WTC11 (cell line): ENCODE measurements around the gene YIF1B. TPM values are rescaled to one million over a fixed set of nuclear protein-coding genes. Genes with fewer than 3 reads are reported as not detected.

Source experiments
- ATAC-seq: fragments of 200-7000 bp; cut with Tn5 transposase; 2 replicates; pipeline ENCODE4 v1.10.0; 2021; ENCODE audit warnings: mild to moderate bottlenecking, moderate library complexity
- CTCF ChIA-PET: fragments of 300-600 bp; sonication (Branson Sonifier 250); formaldehyde crosslinking; loops from one replicate; lab custom pipeline; 2021; ENCODE audit warnings: antibody characterized with exemption; lab: Charles Lee
- POLR2A ChIA-PET: fragments of 350-600 bp; sonication (Branson Sonifier 250); formaldehyde crosslinking; loops from one replicate; lab custom pipeline; 2021; ENCODE audit warnings: antibody characterized with exemption; lab: Charles Lee
- DNase-seq: peaks from one replicate; pipeline ENCODE4 v3.0.0; 2021; ENCODE audit warnings: low spot score
- H3K27ac Mint-ChIP-seq: 2 replicates; pipeline ENCODE4 v1.8.0; 2021; ENCODE audit warnings: mixed read lengths
- H3K27me3 Mint-ChIP-seq: 2 replicates; pipeline ENCODE4 v1.8.0; 2021; ENCODE audit warnings: low read depth, mild to moderate bottlenecking, moderate library complexity, mixed read lengths
- H3K36me3 Mint-ChIP-seq: 2 replicates; pipeline ENCODE4 v1.8.0; 2021; ENCODE audit warnings: mixed read lengths
- H3K4me1 Mint-ChIP-seq: 2 replicates; pipeline ENCODE4 v1.8.0; 2022; ENCODE audit warnings: mixed read lengths
- H3K4me3 Mint-ChIP-seq: 2 replicates; pipeline ENCODE4 v1.8.0; 2021; ENCODE audit warnings: mild to moderate bottlenecking, moderate library complexity, mixed read lengths
- H3K9me3 Mint-ChIP-seq: 2 replicates; pipeline ENCODE4 v1.8.0; 2021; ENCODE audit warnings: mixed read lengths
- ETV6 ChIP-seq: sonication (generic); formaldehyde crosslinking; IDR thresholded peaks from 2 replicates; pipeline ENCODE4 v1.8.1; 2022; ENCODE audit warnings: mild to moderate bottlenecking, missing genetic modification reagents
- SMAD4 ChIP-seq: sonication (generic); formaldehyde crosslinking; IDR thresholded peaks from 2 replicates; pipeline ENCODE4 v1.8.0; 2022; ENCODE audit warnings: mild to moderate bottlenecking, missing genetic modification reagents
- SOX15 ChIP-seq: fragments of 250-450 bp; sonication (Bioruptor Pico); IDR thresholded peaks from 2 replicates; pipeline ENCODE4 v1.9.0; 2021; ENCODE audit warnings: mild to moderate bottlenecking
- TEAD4 ChIP-seq: sonication (generic); formaldehyde crosslinking; IDR thresholded peaks from 2 replicates; pipeline ENCODE4 v1.8.0; 2022; ENCODE audit warnings: mild to moderate bottlenecking, missing genetic modification reagents
- ZNF423 ChIP-seq: fragments of 250-450 bp; sonication (Bioruptor Pico); IDR thresholded peaks from 2 replicates; pipeline ENCODE4 v2.1.2; 2022; ENCODE audit warnings: mild to moderate bottlenecking, moderate library complexity
- total RNA-seq: library from RNA; stranded (reverse); gene quantifications from 3 replicates; pipeline ENCODE4 v1.2.3, GENCODE V29; 2021
- TF ChIP-seq, protein P1 (sequence below): sonication (generic); formaldehyde crosslinking; IDR thresholded peaks from 2 replicates; pipeline ENCODE4 v1.8.1; 2023; ENCODE audit warnings: mild to moderate bottlenecking, missing genetic modification reagents, borderline replicate concordance
- TF ChIP-seq, protein P2 (sequence below): sonication (generic); formaldehyde crosslinking; IDR thresholded peaks from 2 replicates; pipeline ENCODE4 v1.8.1; 2023; ENCODE audit warnings: mild to moderate bottlenecking, missing genetic modification reagents
- TF ChIP-seq, protein P3 (sequence below): sonication (generic); formaldehyde crosslinking; IDR thresholded peaks from 2 replicates; pipeline ENCODE4 v1.8.1; 2023; ENCODE audit warnings: mild to moderate bottlenecking, missing genetic modification reagents
- TF ChIP-seq, protein P4 (sequence below): sonication (generic); formaldehyde crosslinking; conservative IDR thresholded peaks from 2 replicates; pipeline ENCODE4 v1.8.1; 2022; ENCODE audit warnings: mild to moderate bottlenecking, missing genetic modification reagents
- TF ChIP-seq, protein P5 (sequence below): sonication (generic); formaldehyde crosslinking; IDR thresholded peaks from 2 replicates; pipeline ENCODE4 v1.8.0; 2023; ENCODE audit warnings: missing genetic modification reagents
- TF ChIP-seq, protein P6 (sequence below): sonication (generic); formaldehyde crosslinking; IDR thresholded peaks from 2 replicates; pipeline ENCODE4 v1.8.0; 2023; ENCODE audit warnings: missing genetic modification reagents, mild to moderate bottlenecking, borderline replicate concordance

YIF1B gene
- total RNA-seq, 1 experiment from 2014 or later = 83.3 TPM

DNA sequence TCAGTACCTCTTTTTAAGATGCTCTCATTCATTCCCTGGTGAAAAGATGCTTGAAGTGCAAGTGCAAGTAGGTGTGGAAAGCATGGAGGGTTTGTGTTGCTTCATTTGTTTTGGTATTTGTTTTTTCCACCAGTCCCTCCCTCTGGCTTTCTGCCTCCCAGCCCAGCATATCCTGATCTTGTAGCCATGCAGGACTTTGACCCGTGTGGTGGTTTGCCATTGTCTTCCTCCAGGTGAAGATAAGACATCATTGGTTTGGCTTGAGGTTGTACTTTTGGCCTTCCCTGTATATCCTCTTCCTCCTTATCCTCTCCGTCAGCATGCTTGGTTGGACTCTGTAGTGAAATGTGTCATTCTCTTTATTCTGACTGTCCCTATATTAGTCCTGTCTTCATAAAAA is 42.2 kb downstream of the YIF1B start (continued):
- TF ChIP-seq, protein P1, sequence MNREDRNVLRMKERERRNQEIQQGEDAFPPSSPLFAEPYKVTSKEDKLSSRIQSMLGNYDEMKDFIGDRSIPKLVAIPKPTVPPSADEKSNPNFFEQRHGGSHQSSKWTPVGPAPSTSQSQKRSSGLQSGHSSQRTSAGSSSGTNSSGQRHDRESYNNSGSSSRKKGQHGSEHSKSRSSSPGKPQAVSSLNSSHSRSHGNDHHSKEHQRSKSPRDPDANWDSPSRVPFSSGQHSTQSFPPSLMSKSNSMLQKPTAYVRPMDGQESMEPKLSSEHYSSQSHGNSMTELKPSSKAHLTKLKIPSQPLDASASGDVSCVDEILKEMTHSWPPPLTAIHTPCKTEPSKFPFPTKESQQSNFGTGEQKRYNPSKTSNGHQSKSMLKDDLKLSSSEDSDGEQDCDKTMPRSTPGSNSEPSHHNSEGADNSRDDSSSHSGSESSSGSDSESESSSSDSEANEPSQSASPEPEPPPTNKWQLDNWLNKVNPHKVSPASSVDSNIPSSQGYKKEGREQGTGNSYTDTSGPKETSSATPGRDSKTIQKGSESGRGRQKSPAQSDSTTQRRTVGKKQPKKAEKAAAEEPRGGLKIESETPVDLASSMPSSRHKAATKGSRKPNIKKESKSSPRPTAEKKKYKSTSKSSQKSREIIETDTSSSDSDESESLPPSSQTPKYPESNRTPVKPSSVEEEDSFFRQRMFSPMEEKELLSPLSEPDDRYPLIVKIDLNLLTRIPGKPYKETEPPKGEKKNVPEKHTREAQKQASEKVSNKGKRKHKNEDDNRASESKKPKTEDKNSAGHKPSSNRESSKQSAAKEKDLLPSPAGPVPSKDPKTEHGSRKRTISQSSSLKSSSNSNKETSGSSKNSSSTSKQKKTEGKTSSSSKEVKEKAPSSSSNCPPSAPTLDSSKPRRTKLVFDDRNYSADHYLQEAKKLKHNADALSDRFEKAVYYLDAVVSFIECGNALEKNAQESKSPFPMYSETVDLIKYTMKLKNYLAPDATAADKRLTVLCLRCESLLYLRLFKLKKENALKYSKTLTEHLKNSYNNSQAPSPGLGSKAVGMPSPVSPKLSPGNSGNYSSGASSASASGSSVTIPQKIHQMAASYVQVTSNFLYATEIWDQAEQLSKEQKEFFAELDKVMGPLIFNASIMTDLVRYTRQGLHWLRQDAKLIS (CRISPR knock-in tag) = no peak
- TF ChIP-seq, protein P2, sequence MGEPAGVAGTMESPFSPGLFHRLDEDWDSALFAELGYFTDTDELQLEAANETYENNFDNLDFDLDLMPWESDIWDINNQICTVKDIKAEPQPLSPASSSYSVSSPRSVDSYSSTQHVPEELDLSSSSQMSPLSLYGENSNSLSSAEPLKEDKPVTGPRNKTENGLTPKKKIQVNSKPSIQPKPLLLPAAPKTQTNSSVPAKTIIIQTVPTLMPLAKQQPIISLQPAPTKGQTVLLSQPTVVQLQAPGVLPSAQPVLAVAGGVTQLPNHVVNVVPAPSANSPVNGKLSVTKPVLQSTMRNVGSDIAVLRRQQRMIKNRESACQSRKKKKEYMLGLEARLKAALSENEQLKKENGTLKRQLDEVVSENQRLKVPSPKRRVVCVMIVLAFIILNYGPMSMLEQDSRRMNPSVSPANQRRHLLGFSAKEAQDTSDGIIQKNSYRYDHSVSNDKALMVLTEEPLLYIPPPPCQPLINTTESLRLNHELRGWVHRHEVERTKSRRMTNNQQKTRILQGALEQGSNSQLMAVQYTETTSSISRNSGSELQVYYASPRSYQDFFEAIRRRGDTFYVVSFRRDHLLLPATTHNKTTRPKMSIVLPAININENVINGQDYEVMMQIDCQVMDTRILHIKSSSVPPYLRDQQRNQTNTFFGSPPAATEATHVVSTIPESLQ (CRISPR knock-in tag) = no peak
- TF ChIP-seq ZNF423 (CRISPR knock-in tag) (no peak), TEAD4 (no peak), SMAD4 (no peak), SOX15 (CRISPR knock-in tag) (no peak)
- TF ChIP-seq, protein P3, sequence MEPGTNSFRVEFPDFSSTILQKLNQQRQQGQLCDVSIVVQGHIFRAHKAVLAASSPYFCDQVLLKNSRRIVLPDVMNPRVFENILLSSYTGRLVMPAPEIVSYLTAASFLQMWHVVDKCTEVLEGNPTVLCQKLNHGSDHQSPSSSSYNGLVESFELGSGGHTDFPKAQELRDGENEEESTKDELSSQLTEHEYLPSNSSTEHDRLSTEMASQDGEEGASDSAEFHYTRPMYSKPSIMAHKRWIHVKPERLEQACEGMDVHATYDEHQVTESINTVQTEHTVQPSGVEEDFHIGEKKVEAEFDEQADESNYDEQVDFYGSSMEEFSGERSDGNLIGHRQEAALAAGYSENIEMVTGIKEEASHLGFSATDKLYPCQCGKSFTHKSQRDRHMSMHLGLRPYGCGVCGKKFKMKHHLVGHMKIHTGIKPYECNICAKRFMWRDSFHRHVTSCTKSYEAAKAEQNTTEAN (CRISPR knock-in tag) = no peak

DNA sequence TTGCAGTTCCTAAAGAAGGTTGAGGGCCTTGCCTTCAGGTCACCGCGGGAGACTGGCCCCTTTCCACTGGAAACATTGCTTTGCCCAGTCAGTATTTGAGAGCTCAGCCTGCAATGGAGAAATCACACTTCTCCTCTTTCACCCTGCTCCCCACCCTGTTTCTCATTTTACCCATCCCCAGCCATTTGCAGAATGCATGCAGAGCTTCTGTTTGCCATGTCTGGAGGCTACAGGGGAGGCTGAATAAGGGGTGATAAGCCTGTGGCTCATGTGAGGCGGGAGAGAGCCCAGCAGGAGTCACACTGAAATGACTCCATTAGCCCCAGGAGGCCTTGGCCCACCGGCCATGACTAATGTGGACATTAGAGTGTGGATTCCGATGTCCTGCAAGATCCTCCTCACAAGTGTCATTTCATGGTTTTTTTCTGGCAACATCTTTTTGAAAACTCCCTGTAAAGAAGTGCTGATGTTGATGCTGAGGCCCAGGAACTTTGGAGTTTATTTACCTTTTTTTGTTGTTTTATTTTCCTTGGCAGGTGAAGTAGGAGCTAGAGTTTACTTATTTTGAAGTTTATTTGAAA is 45.1 kb downstream of the YIF1B start:
- TF ChIP-seq, protein P4, sequence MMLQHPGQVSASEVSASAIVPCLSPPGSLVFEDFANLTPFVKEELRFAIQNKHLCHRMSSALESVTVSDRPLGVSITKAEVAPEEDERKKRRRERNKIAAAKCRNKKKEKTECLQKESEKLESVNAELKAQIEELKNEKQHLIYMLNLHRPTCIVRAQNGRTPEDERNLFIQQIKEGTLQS (CRISPR knock-in tag) = no peak
- no peak for TF ChIP-seq ETV6 (CRISPR knock-in tag)
- TF ChIP-seq, protein P5, sequence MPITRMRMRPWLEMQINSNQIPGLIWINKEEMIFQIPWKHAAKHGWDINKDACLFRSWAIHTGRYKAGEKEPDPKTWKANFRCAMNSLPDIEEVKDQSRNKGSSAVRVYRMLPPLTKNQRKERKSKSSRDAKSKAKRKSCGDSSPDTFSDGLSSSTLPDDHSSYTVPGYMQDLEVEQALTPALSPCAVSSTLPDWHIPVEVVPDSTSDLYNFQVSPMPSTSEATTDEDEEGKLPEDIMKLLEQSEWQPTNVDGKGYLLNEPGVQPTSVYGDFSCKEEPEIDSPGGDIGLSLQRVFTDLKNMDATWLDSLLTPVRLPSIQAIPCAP = no peak
- TF ChIP-seq, protein P6, sequence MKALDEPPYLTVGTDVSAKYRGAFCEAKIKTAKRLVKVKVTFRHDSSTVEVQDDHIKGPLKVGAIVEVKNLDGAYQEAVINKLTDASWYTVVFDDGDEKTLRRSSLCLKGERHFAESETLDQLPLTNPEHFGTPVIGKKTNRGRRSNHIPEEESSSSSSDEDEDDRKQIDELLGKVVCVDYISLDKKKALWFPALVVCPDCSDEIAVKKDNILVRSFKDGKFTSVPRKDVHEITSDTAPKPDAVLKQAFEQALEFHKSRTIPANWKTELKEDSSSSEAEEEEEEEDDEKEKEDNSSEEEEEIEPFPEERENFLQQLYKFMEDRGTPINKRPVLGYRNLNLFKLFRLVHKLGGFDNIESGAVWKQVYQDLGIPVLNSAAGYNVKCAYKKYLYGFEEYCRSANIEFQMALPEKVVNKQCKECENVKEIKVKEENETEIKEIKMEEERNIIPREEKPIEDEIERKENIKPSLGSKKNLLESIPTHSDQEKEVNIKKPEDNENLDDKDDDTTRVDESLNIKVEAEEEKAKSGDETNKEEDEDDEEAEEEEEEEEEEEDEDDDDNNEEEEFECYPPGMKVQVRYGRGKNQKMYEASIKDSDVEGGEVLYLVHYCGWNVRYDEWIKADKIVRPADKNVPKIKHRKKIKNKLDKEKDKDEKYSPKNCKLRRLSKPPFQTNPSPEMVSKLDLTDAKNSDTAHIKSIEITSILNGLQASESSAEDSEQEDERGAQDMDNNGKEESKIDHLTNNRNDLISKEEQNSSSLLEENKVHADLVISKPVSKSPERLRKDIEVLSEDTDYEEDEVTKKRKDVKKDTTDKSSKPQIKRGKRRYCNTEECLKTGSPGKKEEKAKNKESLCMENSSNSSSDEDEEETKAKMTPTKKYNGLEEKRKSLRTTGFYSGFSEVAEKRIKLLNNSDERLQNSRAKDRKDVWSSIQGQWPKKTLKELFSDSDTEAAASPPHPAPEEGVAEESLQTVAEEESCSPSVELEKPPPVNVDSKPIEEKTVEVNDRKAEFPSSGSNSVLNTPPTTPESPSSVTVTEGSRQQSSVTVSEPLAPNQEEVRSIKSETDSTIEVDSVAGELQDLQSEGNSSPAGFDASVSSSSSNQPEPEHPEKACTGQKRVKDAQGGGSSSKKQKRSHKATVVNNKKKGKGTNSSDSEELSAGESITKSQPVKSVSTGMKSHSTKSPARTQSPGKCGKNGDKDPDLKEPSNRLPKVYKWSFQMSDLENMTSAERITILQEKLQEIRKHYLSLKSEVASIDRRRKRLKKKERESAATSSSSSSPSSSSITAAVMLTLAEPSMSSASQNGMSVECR (CRISPR knock-in tag) = no peak
- TF ChIP-seq, all 79 proteins: peak for 0
- Mint-ChIP-seq H3K27me3 (no peaks in the 10 kb centered on the region), H3K27ac (peak overlapping the region; percentile 94), H3K4me3 (no peak overlapping the region), H3K4me1 (peaks cover 52% of the 10 kb centered on the region), H3K9me3 (no peaks in the 10 kb centered on the region), H3K36me3 (peaks cover 13% of the 10 kb centered on the region)
- ChIA-PET POLR2A (interaction anchor here (0.6 kb wide), 1 partner anchor 117 kb away, joined by 3 read pairs; the partner anchor contains the start of gene GGN), CTCF (interaction anchor here (0.6 to 1.6 kb wide), 14 partner anchors 10 to 132 kb away, joined by 3 to 7 read pairs (median 4); partner anchors contain the start of genes C19orf33, FAM98C, PPP1R14A and PSMD8)
- ATAC-seq (no peak), DNase-seq (no peak)
